HepG2 (cell line): Measurements from ENCODE around the gene RAB11FIP2. TPM values are rescaled to one million over a fixed set of nuclear protein-coding genes. Genes with fewer than 3 reads are reported as not detected.

Experiments used
- ATAC-seq: fragments of 200-7000 bp; cut with Tn5 transposase; 3 replicates; pipeline ENCODE4 v1.9.1; 2020; ENCODE audit warnings: mild to moderate bottlenecking, moderate library complexity
- BruUV-seq: library from RNA; stranded (reverse); fragments of 400-500 nt; replicated peaks from 2 replicates; lab custom pipeline; 2021; lab: Mats Ljungman, UMichigan
- CTCF ChIA-PET: fragments of 300-600 bp; formaldehyde crosslinking; extraction: SDS; loops from one replicate; lab custom pipeline; 2021; ENCODE audit warnings: low total read pairs, inconsistent platforms, low intra/inter-chr PET ratio; lab: Yijun Ruan, JAX
- POLR2A ChIA-PET: fragments of 350-600 bp; sonication (Branson Sonifier 250); formaldehyde crosslinking; loops from one replicate; lab custom pipeline; 2020; ENCODE audit warnings: antibody characterized with exemption, inconsistent platforms; lab: Yijun Ruan, JAX
- DNase-seq: peaks from one replicate; pipeline ENCODE4 v3.0.0-alpha.2; 2015; ENCODE audit warnings: low spot score
- FAIRE-seq: peaks from 3 replicates; lab custom pipeline; 2011; peaks lifted over from hg19 to GRCh38; lab: Jason Lieb, UNC
- H2AFZ ChIP-seq: one replicate; pipeline ENCODE4 v1.6.1; 2011; ENCODE audit warnings: low read length, inconsistent platforms
- H3K27ac ChIP-seq: fragments of 300-600 bp; 3 replicates; pipeline ENCODE4 v1.8.0; 2011; ENCODE audit warnings: mixed run types, mild to moderate bottlenecking, mixed read lengths, low read length, inconsistent platforms; ENCODE audit not compliant: insufficient read depth; ENCODE audit errors: extremely low read length
- H3K27me3 ChIP-seq, 2 experiments: fragments of 200-600 bp in 1 of 2; 2 replicates in 1 of 2; 3 replicates in 1 of 2; pipeline versions ENCODE4 v1.6.0 to v1.8.0; 2011; ENCODE audit warnings: low read length in 2 of 2, mild to moderate bottlenecking in 2 of 2, moderate library complexity in 2 of 2, inconsistent platforms in 1 of 2; ENCODE audit not compliant: insufficient read depth in 2 of 2, control insufficient read depth in 1 of 2
- H3K36me3 ChIP-seq, 2 experiments: fragments of 200-600 bp in 1 of 2; replicated peaks in 1 of 2; 2 replicates in 1 of 2; 3 replicates in 1 of 2; pipeline versions ENCODE4 v1.5.1 to v1.8.0; 2011; ENCODE audit warnings: low read length in 2 of 2, inconsistent platforms in 1 of 2; ENCODE audit not compliant: insufficient read depth in 2 of 2, control insufficient read depth in 1 of 2
- H3K4me1 ChIP-seq: 2 replicates; pipeline ENCODE4 v1.5.1; 2012; ENCODE audit warnings: low read length, inconsistent platforms; ENCODE audit not compliant: insufficient read depth
- H3K4me2 ChIP-seq: 2 replicates; pipeline ENCODE4 v1.6.0; 2011; ENCODE audit warnings: low read depth, low read length, inconsistent platforms
- H3K4me3 ChIP-seq, 3 experiments: fragments of 200-600 bp in 1 of 3; sonication (generic), shearing (Covaris generic) in 1 of 3; replicated peaks in 1 of 3; 2 replicates each; pipeline ENCODE4 v1.5.1; 2011 to 2016; ENCODE audit warnings: low read length in 3 of 3, inconsistent platforms in 2 of 3, low read depth in 2 of 3, mild to moderate bottlenecking in 2 of 3, control low read depth in 1 of 3, mixed read lengths in 1 of 3; ENCODE audit not compliant: insufficient read depth in 1 of 3
- H3K79me2 ChIP-seq: one replicate; pipeline ENCODE4 v1.6.1; 2011; ENCODE audit warnings: low read length, inconsistent platforms; ENCODE audit not compliant: insufficient read depth
- H3K9ac ChIP-seq: 2 replicates; pipeline ENCODE4 v1.6.0; 2011; ENCODE audit warnings: mild to moderate bottlenecking, low read depth, low read length, inconsistent platforms; ENCODE audit not compliant: insufficient read depth
- H3K9me3 ChIP-seq: 2 replicates; pipeline ENCODE4 v1.5.1; 2012; ENCODE audit warnings: mild to moderate bottlenecking, low read length
- H4K20me1 ChIP-seq: 2 replicates; pipeline ENCODE4 v1.6.0; 2011; ENCODE audit warnings: inconsistent platforms, mild to moderate bottlenecking, low read length, moderate library complexity; ENCODE audit not compliant: insufficient read depth
- HNRNPH1 ChIP-seq: fragments of 200-400 bp; formaldehyde crosslinking; optimal IDR thresholded peaks from 2 replicates; pipeline ENCODE3; 2017; ENCODE audit warnings: mild to moderate bottlenecking, low read depth, low read length
- IRF2 ChIP-seq: IDR thresholded peaks from 2 replicates; pipeline ENCODE4 v1.6.1; 2018; ENCODE audit warnings: missing genetic modification reagents, missing compliant biosample characterization
- KDM5B ChIP-seq: sonication (generic); formaldehyde crosslinking; IDR thresholded peaks from 2 replicates; pipeline ENCODE4 v1.4.0; 2020; ENCODE audit warnings: missing genetic modification reagents, mild to moderate bottlenecking, borderline replicate concordance
- NFIB ChIP-seq: sonication (generic); formaldehyde crosslinking; IDR thresholded peaks from 2 replicates; pipeline ENCODE4 v1.9.0; 2021; ENCODE audit warnings: missing genetic modification reagents, mild to moderate bottlenecking, borderline replicate concordance
- NRL ChIP-seq: sonication (generic); formaldehyde crosslinking; IDR thresholded peaks from 2 replicates; pipeline ENCODE4 v1.5.0; 2020; ENCODE audit warnings: missing genetic modification reagents, mild to moderate bottlenecking, moderate library complexity, borderline replicate concordance
- THAP11 ChIP-seq: IDR thresholded peaks from 2 replicates; pipeline ENCODE4 v1.6.1; 2016; ENCODE audit warnings: missing biosample characterization, missing genetic modification reagents
- TRIM24 ChIP-seq: sonication (generic); formaldehyde crosslinking; IDR thresholded peaks from 2 replicates; pipeline ENCODE4 v1.8.0; 2022; ENCODE audit warnings: mild to moderate bottlenecking, missing genetic modification reagents
- ZNF552 ChIP-seq: sonication (generic); formaldehyde crosslinking; IDR thresholded peaks from 2 replicates; pipeline ENCODE4 v1.9.0; 2022; ENCODE audit warnings: missing genetic modification reagents, mild to moderate bottlenecking, borderline replicate concordance
- WGBS: methylation state at CpG from one replicate; pipeline ENCODE4 v1.1.6; 2017; ENCODE audit warnings: low lambda C conversion rate; 5-methylcytosine and 5-hydroxymethylcytosine counted together
- in situ Hi-C: cut with HindIII; loops from 2 replicates; pipeline ENCODE4 v1.10.0; 2017; ENCODE audit warnings: low pct_unique_long_range_greater_than_20kb; ENCODE audit not compliant: extremely low pct_ligation_motif_present
- intact Hi-C: fragments of 100-400 bp; cut with micrococcal nuclease; formaldehyde crosslinking; loops from one replicate; pipeline ENCODE4 v1.10.0; 2022; ENCODE audit not compliant: unreplicated experiment
- polyA plus RNA-seq, 8 experiments: library from polyadenylated mRNA; depleted of rRNA in 3 of 8; stranded (reverse) in 7 of 8; unstranded in 1 of 8; fragments of >200 nt; fragmentation: Illumina TruSeq in 4 of 8; extraction: Trizol in 4 of 8; gene quantifications; 2 replicates each; pipeline versions ENCODE4 v1.2.1 to v1.2.3, GENCODE V29; 2011 to 2016; ENCODE audit warnings: low read depth in 4 of 8, missing spikeins in 1 of 8, mixed read lengths in 1 of 8; ENCODE audit not compliant: insufficient read depth in 1 of 8
- total RNA-seq, 5 experiments: library from RNA; depleted of rRNA; stranded (reverse); fragments of >200 nt; fragmentation: Illumina TruSeq; extraction: Trizol; gene quantifications; 2 replicates each; pipeline ENCODE4 v1.2.3, GENCODE V29; 2016; ENCODE audit warnings: low read depth in 1 of 5
- TF ChIP-seq, protein P1 (sequence below): sonication (generic); formaldehyde crosslinking; IDR thresholded peaks from 2 replicates; pipeline ENCODE4 v1.4.0; 2020; ENCODE audit warnings: mild to moderate bottlenecking, low read depth, missing genetic modification reagents
- TF ChIP-seq, protein P2 (sequence below): IDR thresholded peaks from 2 replicates; pipeline ENCODE4 v1.6.1; 2016; ENCODE audit warnings: missing genetic modification reagents, missing compliant biosample characterization
- TF ChIP-seq, protein P3 (sequence below): sonication (generic); formaldehyde crosslinking; IDR thresholded peaks from 2 replicates; pipeline ENCODE4 v1.5.0; 2020; ENCODE audit warnings: mild to moderate bottlenecking, missing genetic modification reagents
- TF ChIP-seq, protein P4 (sequence below): sonication (generic); formaldehyde crosslinking; conservative IDR thresholded peaks from 2 replicates; pipeline ENCODE4 v1.8.0; 2022; ENCODE audit warnings: mild to moderate bottlenecking, moderate library complexity, missing genetic modification reagents

Gene RAB11FIP2
- total and polyA plus RNA-seq, 2 of the 13 experiments (the other 11 are each of a cell fraction or from before 2014, with no cell fraction given) = 4.7 to 13.0 TPM

DNA sequence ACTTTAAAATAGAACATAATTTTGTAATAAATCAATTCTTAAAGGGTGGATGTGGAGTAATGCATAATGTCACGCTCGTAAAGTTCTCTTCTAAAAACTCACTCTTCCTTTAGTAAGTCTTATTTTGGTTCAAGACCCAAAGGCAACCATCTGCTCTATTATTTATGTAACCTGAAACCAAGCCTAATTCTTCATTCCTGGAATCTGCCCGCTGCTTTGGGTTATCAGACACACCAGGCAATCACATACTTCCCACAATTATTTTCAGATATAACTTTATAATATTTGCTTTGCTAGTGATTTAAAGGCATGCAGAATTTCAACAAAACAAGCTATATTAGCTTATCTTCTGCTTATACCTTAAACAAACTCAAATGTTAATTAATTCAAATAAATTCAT is 39.0 kb downstream of the RAB11FIP2 start:
- no peak overlapping the region for H3K4me3 ChIP-seq
- no peaks in the 10 kb centered on the region for H3K4me1 ChIP-seq
- no peaks in the 10 kb centered on the region for H3K9me3 ChIP-seq
- no peak overlapping the region for H2AFZ ChIP-seq
- in situ Hi-C loops = no loop called here
- no peak overlapping the region for H3K9ac ChIP-seq
- H3K4me2 ChIP-seq = no peak overlapping the region
- TF ChIP-seq NRL (CRISPR knock-in tag) (no peak), THAP11 (no peak)
- TF ChIP-seq, protein P1, sequence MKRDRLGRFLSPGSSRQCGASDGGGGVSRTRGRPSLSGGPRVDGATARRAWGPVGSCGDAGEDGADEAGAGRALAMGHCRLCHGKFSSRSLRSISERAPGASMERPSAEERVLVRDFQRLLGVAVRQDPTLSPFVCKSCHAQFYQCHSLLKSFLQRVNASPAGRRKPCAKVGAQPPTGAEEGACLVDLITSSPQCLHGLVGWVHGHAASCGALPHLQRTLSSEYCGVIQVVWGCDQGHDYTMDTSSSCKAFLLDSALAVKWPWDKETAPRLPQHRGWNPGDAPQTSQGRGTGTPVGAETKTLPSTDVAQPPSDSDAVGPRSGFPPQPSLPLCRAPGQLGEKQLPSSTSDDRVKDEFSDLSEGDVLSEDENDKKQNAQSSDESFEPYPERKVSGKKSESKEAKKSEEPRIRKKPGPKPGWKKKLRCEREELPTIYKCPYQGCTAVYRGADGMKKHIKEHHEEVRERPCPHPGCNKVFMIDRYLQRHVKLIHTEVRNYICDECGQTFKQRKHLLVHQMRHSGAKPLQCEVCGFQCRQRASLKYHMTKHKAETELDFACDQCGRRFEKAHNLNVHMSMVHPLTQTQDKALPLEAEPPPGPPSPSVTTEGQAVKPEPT (CRISPR knock-in tag) = no peak
- TF ChIP-seq, protein P2, sequence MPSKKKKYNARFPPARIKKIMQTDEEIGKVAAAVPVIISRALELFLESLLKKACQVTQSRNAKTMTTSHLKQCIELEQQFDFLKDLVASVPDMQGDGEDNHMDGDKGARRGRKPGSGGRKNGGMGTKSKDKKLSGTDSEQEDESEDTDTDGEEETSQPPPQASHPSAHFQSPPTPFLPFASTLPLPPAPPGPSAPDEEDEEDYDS = no peak
- FAIRE-seq (no peak), DNase-seq (no peak), ATAC-seq (no peak)
- BruUV-seq = no TSS peak
- POLR2A ChIA-PET = no interaction called here
- 98% methylated on average over 3 of the region's 3 CpGs for WGBS
- H4K20me1 ChIP-seq = no peaks in the 10 kb centered on the region
- no peak overlapping the region for H3K27ac ChIP-seq
- H3K27me3 ChIP-seq = no peaks in the 10 kb centered on the region
- no peaks in the 10 kb centered on the region for H3K79me2 ChIP-seq
- intact Hi-C loops = no loop called here
- H3K36me3 ChIP-seq = no peaks in the 10 kb centered on the region
- CTCF ChIA-PET = no interaction called here

DNA sequence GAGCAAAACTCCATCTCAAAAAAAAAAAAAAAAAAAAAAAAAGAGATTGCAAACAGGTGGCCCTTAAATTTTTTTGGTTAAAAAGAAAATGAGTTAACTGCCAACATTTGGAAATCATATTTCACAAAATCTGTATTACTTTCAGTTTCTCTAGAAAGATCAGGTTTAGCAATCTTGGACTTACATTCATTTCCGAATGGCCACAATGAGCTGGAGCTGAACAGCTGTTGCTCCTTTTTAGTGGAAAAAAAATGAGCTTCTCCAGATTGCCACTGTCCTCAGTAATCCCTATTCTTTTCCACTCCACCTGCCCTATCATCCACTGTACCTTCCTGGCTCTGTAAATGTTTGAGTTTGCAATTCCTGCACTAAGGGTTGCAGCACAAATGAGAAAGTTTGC is 43.6 kb downstream of the RAB11FIP2 start:
- no peak overlapping the region for H3K4me3 ChIP-seq
- intact Hi-C loops = no loop called here
- H2AFZ ChIP-seq = no peak overlapping the region
- H3K27me3 ChIP-seq = no peaks in the 10 kb centered on the region
- H3K4me2 ChIP-seq = no peak overlapping the region
- WGBS = 100% methylated on average over 1 of the region's 1 CpG
- DNase-seq = no peak
- ATAC-seq = no peak
- H3K27ac ChIP-seq = no peak overlapping the region
- no peaks in the 10 kb centered on the region for H3K79me2 ChIP-seq
- ChIA-PET POLR2A (interaction anchor here (0.7 kb wide), 1 partner anchor 43 kb away, joined by 3 read pairs; no protein-coding TSS in a partner anchor), CTCF (no interaction called here)
- no peaks in the 10 kb centered on the region for H3K36me3 ChIP-seq
- no peaks in the 10 kb centered on the region for H3K4me1 ChIP-seq
- in situ Hi-C loops = no loop called here
- no peak for FAIRE-seq
- H4K20me1 ChIP-seq = no peaks in the 10 kb centered on the region
- no peaks in the 10 kb centered on the region for H3K9me3 ChIP-seq
- no peak overlapping the region for H3K9ac ChIP-seq
- no TSS peak for BruUV-seq
- TF ChIP-seq TRIM24 (CRISPR knock-in tag) (no peak), IRF2 (CRISPR knock-in tag) (no peak), NFIB (CRISPR knock-in tag) (no peak), ZNF552 (no peak), HNRNPH1 (no peak), KDM5B (no peak)
- TF ChIP-seq, protein P3, sequence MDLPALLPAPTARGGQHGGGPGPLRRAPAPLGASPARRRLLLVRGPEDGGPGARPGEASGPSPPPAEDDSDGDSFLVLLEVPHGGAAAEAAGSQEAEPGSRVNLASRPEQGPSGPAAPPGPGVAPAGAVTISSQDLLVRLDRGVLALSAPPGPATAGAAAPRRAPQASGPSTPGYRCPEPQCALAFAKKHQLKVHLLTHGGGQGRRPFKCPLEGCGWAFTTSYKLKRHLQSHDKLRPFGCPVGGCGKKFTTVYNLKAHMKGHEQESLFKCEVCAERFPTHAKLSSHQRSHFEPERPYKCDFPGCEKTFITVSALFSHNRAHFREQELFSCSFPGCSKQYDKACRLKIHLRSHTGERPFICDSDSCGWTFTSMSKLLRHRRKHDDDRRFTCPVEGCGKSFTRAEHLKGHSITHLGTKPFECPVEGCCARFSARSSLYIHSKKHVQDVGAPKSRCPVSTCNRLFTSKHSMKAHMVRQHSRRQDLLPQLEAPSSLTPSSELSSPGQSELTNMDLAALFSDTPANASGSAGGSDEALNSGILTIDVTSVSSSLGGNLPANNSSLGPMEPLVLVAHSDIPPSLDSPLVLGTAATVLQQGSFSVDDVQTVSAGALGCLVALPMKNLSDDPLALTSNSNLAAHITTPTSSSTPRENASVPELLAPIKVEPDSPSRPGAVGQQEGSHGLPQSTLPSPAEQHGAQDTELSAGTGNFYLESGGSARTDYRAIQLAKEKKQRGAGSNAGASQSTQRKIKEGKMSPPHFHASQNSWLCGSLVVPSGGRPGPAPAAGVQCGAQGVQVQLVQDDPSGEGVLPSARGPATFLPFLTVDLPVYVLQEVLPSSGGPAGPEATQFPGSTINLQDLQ (CRISPR knock-in tag) = no peak
- TF ChIP-seq, protein P4, sequence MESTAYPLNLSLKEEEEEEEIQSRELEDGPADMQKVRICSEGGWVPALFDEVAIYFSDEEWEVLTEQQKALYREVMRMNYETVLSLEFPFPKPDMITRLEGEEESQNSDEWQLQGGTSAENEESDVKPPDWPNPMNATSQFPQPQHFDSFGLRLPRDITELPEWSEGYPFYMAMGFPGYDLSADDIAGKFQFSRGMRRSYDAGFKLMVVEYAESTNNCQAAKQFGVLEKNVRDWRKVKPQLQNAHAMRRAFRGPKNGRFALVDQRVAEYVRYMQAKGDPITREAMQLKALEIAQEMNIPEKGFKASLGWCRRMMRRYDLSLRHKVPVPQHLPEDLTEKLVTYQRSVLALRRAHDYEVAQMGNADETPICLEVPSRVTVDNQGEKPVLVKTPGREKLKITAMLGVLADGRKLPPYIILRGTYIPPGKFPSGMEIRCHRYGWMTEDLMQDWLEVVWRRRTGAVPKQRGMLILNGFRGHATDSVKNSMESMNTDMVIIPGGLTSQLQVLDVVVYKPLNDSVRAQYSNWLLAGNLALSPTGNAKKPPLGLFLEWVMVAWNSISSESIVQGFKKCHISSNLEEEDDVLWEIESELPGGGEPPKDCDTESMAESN (CRISPR knock-in tag) = no peak
